NCI-H1048 (cell line): Measurements from ENCODE around the gene ATRNL1.
"Not testable (repeated sequence)": the region's sequence is repeated elsewhere in the genome, so short reads cannot be mapped to it uniquely, and the experiment has no call there.

ENCODE experiments used
- DNase-seq: peaks from one replicate; lab custom pipeline; 2025; lab: John Stamatoyannopoulos, UW

ATRNL1 gene

DNA sequence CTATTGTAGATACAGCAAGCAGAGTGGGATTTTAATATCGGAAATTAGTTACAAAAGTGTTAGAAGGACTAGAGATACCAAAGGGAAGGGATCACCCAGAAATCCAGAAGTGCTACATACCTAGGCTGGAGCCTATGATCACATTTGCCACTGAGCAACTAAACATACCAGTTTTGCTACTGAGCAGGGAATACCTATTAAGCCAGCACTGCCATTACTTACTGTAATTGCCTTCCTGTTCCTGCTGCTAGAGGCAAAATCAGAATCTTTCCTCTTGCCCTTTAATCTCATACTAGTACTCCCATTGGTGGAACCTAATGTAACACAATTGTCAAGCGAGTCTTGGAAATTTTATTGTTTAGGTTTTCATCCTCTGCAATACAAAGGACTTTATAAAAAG is 121.7 kb downstream of the ATRNL1 start:
- no peak for DNase-seq

DNA sequence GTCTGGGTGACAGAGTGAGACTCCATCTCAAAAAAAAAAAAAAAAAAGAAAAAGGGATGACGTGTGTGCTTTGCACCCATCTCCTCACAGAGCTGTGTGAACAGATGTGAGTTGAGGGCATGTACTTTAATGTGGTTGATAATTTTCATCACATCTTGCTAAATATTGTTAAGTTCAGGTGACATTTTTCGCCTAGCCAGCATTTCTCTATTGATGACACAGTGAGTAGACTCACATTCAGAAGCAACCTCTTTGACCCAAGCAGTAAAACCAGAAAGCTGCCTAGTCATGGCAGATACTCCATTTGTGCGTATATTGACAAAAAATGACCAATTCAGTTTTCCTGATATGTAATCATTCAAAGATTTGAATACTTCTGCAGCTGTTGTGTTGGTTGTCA is 126.0 kb downstream of the ATRNL1 start:
- DNase-seq, result no peak

DNA sequence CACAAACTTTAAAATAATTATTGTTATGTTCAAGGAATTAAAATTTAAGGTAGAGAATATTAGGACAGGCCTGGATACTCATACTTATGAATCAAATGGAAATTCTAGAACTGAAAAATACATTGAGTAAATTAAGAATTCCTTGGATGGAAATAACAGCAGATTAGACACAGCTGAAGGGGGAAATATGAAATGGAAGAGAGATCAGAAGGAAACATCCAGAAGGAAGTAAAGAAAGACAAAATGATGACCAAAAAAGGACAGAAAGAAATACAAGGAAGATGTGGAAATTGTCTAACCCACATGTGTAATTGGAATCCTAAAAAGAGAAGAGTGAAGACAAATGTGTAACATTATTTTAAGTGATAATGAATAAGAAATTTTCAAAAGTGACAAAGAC is 128.9 kb downstream of the ATRNL1 start:
- DNase-seq, result no peak

DNA sequence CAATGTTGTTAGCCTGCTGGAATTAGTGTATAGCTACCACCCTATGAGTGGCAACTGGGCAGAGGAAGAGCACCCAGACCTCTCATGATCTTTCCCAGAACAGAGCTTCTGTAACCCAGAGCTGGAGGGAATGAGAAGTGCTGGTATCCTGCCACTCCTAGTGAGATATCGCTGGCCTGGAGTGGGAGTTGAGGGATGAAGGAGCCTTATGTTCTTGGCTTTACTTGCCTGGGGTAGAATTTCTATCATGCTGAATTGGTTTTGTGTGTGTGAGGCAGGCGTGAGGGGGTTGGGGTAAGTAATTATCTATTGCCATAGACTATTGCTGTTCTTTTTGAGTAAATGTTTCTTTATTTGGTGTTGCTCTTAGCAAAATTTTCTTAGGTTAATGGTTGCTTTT is 146.6 kb downstream of the ATRNL1 start:
- DNase-seq, result no peak

DNA sequence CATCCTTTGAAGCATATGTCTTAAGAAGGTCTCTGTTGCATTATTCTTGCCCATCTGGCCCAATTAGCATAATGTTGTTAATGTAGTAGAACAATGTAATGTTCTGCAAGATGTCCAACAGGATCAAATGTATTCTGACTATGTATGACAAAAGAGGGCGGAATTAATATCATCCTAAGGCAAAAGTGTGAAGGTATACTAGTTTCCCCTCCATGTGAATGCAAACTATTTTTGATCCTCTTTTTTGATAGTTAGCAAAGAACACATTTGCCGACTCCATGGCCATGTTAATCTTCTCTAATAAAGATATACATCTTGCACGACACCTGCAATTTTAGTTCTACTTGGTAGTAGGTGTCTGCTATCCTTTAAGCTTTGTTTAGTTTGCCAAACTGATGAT is 157.6 kb downstream of the ATRNL1 start:
- no peak for DNase-seq

DNA sequence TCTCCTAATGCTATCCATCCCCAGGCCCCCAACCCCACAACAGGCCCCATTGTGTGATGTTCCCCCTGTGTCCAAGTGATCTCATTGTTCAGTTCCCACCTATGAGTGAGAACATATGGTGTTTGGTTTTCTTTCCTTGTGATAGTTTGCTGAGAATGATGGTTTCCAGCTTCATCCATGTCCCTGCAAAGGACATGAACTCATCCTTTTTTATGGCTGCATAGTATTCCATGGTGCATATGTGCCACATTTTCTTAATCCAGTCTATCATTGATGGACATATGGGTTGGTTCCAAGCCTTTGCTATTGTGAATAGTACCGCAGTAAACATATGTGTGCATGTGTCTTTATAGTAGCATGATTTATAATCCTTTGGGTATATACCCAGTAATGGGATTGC is 160.6 kb downstream of the ATRNL1 start:
- not testable (repeated sequence) for DNase-seq

DNA sequence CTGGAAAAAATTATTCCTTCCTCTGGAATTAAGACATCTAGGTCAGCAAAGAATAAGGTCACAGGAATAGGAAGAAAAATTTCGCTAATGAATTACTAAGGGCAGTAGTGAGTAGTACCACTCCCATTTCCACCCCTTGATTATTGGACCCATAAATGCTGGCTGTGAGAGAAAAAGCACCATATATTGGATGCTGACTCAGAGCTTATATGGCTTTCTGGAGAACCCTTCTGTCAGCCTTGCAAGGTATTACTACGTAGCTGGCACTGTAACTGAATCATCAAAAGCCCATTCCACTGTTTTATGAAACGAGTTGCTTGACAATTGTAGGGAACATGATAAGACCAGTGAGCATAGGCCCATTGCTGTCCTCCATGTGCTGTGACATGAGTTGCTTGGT is 179.3 kb downstream of the ATRNL1 start:
- DNase-seq, result no peak

DNA sequence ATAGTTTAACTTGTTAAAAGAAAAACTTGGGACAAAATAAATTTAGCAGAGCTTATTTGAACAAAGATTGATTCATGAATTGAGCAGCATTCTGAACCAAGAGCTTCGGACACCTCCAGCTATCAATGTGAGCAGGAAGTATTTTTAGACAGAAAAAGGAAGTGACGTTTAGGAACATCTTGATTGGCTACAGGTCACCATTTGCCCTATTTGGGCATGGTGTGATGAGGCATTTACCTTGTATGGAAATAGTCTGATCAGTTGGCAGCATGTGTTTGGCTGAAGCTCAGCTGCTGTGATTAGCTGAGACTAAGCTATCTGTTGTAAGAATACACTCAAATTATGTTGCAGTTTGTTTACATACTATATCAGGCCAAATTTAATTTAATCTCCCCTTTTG is 185.1 kb downstream of the ATRNL1 start:
- DNase-seq, result no peak

DNA sequence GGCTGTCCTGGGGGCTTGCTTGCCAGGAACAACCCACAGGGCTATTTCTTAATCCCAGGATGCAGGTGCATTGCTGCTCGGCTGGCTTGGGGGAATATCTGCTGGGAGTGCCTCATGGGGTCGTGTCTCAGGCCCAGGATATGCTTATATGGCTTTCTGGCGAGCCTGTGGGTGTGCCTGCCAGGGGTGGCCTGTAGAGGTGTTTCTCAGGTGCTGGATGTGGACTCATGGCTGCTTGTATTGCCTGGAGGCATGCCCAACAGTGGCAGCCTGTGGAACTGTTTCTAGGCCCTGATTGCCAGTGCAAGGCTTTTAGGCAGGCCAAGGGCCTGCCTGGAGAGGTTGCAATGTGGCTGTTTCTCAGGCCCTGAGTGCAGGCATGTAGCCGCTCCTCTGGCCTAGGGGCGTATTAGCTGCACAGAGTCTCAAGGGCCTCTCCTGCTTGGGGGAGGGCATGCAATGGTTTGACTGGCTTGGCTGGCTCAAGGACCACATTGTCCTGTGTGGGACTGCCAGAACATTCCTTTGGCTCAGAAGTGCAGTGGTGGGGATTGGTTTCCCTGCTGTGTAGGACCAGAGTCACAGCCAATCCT is 202.1 kb downstream of the ATRNL1 start:
- no peak for DNase-seq

DNA sequence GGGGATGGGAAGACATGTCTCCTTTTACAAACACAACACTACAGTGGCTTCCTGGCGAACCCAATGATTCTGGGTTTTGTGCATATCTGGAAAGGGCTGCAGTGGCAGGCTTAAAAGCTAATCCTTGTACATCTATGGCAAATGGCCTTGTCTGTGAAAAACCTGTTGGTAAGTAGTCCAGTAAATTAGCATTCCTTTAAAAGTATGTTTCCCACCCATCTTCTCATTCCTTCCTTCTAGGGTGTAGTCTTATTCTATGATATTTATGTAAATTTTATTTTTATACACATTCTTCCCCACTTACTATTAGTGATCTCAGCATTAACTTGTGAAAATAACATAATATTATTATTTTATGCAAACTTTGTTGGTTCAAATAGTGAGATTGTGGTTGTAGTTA is 206.9 kb downstream of the ATRNL1 start:
- DNase-seq, result no peak

DNA sequence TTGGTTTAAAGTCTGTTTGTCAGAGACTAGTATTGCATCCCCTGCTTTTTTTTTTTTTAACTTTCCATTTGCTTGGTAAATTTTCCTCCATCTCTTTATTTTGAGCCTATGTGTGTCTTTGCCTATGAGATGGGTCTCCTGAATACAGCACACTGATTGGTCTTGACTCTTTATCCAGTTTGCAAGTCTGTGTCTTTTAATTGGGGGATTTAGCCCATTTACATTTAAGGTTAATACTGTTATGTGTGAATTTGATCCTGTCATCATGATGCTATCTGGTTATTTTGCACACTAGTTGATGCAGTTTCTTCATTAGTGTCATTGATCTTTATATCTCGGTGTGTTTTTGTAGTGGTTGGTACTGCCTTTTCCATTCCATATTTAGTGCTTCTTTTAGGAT is 226.5 kb downstream of the ATRNL1 start:
- DNase-seq, result not testable (repeated sequence)

DNA sequence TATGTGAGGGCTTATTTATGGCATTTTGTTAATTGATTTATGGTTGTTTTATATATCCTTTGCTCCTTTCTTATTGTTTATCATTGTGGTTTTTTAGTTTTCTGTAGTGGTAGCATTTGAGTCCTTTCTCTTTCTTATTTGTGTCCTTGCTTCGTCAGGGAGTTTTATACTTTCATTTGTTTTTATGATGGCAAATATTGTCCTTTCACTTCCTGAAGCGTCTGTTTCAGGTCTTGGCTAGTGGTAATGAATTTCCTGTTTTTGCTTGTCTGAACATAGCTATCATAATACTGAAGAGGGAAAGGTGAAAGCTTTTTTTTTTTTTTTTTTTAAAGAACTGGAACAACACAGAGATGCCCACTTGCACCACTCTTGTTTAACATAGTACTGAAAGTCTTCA is 228.2 kb downstream of the ATRNL1 start:
- DNase-seq, result no peak

DNA sequence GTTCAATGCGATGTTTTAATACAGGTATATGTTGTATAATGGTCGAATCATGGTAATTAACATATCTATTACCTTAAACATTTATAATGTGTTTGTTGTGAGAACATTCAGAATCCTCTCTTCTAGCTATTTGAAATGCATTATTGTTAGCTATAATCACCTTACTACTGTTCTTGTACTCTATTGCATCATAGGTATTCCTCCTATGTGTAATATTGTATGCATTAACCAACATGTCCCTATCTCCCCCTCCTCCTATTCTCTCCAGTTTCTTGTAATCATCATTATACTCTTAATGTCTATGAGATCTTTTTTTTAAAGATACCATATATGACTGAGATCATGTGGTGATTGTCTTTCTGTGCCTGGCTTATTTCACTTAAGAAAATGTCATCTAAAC is 235.2 kb downstream of the ATRNL1 start:
- no peak for DNase-seq

DNA sequence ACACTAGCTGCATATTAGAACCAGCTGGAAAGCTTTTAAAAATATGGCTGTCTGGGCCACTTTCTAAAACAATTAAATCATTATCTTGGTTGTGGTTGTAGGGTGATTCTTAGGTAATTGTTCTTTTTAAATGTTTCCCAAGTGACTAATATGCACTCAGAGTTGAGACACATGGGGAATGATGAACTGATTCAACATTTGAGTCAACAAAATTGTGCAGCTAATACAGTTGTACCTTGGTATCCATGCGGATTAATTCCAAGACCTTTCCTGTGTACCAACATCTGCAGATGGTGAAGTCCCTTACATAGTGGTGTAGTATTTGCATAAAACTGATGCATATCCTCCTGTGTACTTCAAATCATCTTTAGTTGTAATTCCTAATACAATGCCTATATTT is 242.2 kb downstream of the ATRNL1 start:
- DNase-seq, result no peak

DNA sequence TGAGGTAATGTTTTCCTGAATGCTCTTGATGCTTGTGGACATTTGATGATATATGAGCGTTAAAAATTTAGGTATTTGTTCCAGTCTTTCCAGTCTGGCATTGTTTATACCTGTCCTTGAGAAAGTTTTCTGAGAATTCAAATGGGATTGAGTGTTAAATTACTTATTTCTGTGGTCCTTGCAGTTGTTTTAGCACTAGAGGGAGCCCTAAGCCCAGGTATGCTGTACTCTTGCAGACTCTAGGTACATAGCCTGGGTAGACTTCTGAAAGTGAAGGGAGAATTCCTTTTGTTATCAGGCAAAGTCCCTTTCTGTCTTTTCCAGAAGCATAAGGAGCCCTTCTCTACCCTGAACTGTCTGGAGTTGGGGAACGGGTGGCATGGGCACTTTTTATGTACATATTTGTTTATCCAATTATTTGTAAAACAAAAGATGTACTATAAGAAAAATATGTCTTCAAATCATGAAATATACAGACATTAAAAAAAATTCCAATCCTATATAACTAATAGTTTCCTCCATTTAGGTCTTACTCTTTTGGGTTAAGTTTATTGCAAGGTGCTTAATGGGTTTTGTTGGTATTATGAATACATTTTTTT is 262.1 kb downstream of the ATRNL1 start:
- peak; percentile 63 for DNase-seq

DNA sequence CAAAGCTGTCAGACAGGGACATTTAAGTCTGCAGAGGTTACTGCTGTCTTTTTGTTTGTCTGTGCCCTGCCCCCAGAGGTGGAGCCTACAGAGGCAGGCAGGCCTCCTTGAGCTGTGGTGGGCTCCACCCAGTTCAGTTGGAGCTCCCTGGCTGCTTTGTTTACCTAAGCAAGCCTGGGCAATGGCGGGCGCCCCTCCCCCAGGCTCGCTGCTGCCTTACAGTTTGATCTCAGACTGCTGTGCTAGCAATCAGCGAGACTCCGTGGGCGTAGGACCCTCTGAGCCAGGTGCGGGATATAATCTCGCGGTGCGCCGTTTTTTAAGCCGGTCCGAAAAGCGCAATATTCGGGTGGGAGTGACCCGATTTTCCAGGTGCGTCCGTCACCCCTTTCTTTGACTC is 274.8 kb downstream of the ATRNL1 start:
- DNase-seq, result not testable (repeated sequence)

DNA sequence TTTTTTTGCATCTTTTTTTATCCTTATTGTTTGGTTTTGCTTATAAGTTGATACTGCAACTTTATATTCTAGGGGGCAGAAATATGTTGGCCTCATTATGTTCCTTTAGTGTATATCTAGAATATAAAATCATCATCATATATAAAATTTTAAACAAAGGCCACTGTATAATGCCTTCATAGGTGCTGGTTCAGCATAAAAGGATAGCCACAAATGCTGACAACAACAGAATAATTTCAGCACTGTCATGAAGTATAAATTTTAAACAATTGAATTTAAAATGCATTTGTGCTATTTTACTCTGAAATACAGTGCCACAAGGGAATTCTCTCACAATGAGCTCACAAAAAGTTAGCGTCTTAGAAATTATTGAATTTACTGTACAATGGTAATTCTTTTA is 285.9 kb downstream of the ATRNL1 start:
- DNase-seq, result no peak

DNA sequence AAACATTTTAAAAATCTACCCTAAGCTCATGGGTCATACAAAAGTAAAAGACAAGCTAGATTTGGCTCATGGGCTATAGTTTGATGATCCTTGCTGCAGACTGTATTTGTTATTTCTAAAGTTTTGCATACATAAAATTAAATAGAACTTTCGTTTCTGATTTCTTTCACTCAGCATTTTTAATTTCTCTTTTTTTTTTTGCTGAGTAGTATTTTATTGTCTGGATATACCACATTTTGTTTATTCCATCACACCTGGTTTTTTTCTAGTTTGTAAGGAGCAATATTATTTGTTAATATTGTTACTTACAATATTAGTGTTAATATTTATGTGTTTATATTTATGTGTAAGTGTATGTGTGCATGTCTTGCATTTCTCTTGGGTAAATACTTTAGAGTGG is 291.5 kb downstream of the ATRNL1 start:
- no peak for DNase-seq

DNA sequence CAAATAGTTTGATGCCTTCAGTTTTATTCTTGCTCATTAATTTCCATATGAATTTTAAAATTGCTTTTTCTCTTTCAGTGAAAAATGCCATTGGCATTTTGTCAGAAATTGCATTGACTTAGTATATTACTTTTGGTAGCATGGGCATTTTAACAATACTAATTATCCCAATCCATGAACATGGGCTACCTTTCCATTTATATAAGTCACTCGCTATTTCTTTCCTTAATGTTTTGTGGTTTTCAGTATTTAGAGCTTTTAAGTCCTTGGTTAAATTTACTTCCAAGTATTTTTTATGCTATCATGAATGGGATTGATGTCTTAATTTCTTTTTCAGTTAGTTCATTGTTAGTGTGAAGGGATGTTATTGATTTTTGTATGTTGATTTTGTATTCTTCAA is 297.4 kb downstream of the ATRNL1 start:
- no peak for DNase-seq

DNA sequence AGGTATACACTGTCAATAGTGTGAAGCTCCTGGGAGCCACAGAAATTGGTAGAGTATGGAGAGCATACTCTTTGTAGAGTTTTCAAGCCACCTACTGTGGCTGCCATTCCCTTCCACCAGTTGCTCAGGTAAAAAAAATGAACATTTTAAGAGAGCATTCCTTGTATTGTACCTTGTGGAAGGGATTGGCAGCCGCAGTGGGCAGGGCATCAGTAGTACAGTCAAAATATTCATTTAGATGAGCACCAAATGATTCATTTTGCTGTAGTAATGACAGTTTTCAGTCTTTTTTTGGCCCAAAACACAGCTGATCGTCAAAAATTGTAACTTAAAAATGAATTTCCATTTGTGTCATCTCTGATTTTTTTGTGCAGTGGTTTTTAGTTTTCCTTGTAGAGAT is 304.9 kb downstream of the ATRNL1 start:
- DNase-seq, result no peak

DNA sequence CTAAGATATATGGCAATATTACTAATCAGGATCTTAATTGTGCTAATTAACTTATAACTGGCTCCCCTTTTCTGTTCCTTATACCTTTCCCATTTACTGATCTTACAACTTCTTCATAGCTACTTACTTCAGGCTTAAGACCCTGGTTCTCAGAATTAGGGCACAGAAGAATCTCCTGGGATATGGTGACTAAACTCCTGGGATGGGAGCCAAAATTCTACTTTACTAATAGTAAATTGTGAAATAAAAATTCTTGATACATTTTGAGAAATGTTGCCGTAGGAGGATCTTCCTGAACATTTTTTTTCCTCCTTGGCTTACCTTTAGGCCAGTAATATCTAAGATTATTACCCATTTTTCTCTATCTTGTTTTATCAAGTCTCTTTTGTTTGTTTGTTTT is 309.5 kb downstream of the ATRNL1 start:
- DNase-seq, result no peak

DNA sequence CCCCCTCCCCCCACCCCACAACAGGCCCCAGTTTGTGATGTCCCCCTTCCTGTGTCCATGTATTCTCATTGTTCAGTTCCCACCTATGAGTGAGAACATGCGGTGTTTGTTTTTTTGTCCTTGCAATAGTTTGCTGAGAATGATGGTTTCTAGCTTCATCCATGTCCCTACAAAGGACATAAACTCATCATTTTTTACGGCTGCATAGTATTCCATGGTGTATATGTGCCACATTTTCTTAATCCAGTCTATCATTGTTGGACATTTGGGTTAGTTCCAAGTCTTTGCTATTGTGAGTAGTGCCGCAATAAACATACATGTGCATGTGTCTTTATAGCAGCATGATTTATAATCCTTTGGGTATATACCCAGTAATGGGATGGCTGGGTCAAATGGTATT is 312.7 kb downstream of the ATRNL1 start:
- not testable (repeated sequence) for DNase-seq

DNA sequence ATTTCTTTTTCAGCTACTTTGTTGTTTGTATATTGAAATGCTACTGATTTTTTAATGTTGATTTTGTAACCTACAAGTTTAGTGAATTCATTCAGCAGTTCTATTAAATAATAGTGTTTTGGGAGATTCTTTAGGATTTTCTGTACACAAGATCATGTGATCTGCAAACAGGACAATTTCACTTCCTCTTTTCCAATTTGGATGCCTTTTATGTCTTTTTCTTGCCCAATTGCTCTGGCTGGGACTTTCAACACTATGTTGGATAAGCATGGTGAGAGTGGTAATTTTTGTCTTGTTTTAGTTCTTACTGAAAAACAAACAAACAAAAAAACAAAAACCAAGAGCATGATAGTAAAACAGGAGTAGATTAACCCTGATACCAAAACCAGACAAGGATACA is 316.2 kb downstream of the ATRNL1 start:
- DNase-seq, result no peak

DNA sequence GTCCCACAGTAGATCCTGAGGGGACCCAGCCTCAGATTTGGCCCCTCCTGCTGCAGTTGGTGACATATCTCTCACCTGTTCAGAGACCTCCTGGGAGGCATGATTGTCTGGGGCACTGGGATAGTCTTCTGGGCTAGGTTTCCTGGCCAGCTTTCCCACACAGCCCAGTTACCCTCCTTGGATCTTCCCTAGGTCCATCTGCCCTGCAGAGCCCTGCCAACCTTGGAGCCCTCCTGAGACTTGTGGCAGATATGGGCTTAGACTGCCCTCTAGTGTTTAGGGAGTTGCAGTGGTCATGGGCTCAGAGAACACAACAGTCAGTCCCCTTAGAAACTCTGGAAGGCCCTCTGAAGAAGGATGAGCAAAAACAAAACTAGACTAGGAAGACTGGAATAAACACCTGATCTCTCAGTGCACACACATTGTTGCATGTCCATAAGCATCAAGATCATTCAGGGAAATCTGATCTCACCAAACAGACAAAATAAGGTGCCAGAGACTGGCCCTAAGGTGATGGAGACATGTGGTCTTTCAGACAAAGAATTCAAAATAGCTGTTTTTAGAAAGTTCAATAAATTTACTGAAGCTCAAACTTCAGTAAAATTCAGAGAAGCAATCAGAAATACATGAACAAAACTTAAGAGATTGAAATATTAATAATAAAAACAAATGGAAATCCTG is 324.6 kb downstream of the ATRNL1 start:
- DNase-seq, result no peak
